ENCODE data around the gene ERMARD.

ERMARD gene

DNA sequence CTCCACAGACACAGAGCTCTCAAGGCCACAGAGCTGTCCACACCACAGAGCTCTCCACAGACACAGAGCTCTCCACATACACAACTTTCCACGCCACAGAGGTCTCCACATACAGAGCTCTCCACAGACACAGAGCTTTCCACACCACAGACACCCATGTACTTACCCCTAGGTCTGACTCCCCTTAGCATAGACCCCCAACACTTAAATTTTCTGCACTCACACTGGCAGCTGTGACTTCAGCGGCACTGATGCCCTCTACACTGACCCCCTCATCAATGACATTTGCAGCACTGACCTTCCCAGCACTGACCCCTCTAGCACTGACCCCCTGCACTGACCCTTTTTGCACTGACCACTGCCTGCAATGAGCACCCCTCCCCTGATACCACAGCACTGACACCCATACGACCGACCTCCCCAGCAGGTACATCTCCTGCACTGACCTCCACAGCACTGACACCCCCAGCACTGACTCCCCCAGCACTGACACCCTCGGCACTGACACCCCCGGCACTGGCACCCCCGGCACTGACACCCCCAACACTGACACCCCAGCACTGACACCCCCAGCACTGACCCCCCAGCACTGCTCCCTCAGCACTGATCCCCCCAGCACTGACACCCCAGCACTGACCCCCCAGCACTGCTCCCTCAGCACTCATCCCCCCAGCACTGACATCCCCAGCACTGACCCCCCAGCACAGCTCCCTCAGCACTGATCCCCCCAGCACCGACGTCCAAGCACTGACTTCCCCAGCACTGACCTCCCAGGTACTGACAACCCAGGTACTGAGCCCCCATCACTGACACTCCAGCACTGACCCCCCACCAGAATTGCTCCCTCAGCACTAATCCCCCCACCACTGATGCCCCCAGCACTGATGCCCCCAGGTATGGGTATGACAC, 56.5 kb downstream of the ERMARD start:
- Histone ChIP-seq H3K9ac (no peak overlapping the region), H4K20me1 (peaks cover 0 to 77% (median 40%) of the 10 kb centered on the region in 11 experiments; a peak in 18 of 22 replicates), H3K4me1 (peaks cover 9 to 36% (median 26%) of the 10 kb centered on the region in 10 experiments), H3K27me3 (peaks cover 86 to 100% (median 99%) of the 10 kb centered on the region in 11 experiments), H3K4me3 (no peak overlapping the region), H3K4me2 (no peak overlapping the region), H3K9me3 (replicated peaks in 1 of 11) (no peaks in the 10 kb centered on the region), H3K36me3 (no peaks in the 10 kb centered on the region), H3K27ac (no peak overlapping the region)
- no peak for TF ChIP-seq Cebpa-rat (IDR thresholded peaks at IDR 0.05)

DNA sequence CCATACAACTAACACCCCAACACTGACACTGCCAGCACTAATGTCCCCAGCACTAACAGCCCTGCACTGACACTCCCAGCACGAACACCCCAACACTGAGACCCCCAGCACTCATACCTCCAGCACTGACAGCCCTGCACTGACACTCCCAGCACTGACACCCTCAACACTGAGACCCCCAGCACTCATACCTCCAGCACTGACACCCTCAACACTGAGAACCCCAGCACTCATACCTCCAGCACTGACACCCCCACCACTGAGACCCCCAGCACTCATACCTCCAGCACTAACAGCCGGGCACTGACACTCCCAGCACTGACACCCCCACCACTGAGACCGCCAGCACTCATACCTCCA, 57.2 kb downstream of the ERMARD start:
- Histone ChIP-seq H3K4me1 (peaks cover 3 to 30% (median 19%) of the 10 kb centered on the region in 10 experiments), H3K27ac (no peak overlapping the region), H3K36me3 (no peaks in the 10 kb centered on the region), H4K20me1 (peaks cover 0 to 71% (median 35%) of the 10 kb centered on the region in 11 experiments; a peak in 18 of 22 replicates), H3K4me3 (no peak overlapping the region), H3K9ac (no peak overlapping the region), H3K4me2 (no peak overlapping the region), H3K9me3 (replicated peaks in 1 of 11) (peaks cover 0 to 2% (median under 1%) of the 10 kb centered on the region in 11 experiments; a peak in 5 of 22 replicates), H3K27me3 (peaks cover 85 to 100% (median 100%) of the 10 kb centered on the region in 11 experiments)
- no peak for TF ChIP-seq Cebpa-rat (IDR thresholded peaks at IDR 0.05)

GRCh38 chr6:169809386-169809785, 58.0 kb downstream of the ERMARD start:
- Histone ChIP-seq H3K36me3 (no peaks in the 10 kb centered on the region), H3K27me3 (peaks cover 80 to 100% (median 99%) of the 10 kb centered on the region in 11 experiments), H3K4me3 (no peak overlapping the region), H3K9me3 (replicated peaks in 1 of 11) (peaks cover 7 to 10% (median 8%) of the 10 kb centered on the region in 11 experiments), H3K4me1 (peaks cover 0 to 22% (median 12%) of the 10 kb centered on the region in 10 experiments; a peak in 13 of 20 replicates), H3K9ac (no peak overlapping the region), H3K27ac (no peak overlapping the region), H3K4me2 (no peak overlapping the region), H4K20me1 (peaks cover 0 to 63% (median 27%) of the 10 kb centered on the region in 11 experiments; a peak in 17 of 22 replicates)
- TF ChIP-seq Cebpa-rat (IDR thresholded peaks at IDR 0.05) = no peak

GRCh38 chr6:169810066-169810989, 58.9 kb downstream of the ERMARD start:
- no peaks in the 10 kb centered on the region for H3K36me3 ChIP-seq
- peaks cover 71 to 92% (median 90%) of the 10 kb centered on the region in 11 experiments for H3K27me3 ChIP-seq
- H4K20me1 ChIP-seq = peaks cover 0 to 53% (median 20%) of the 10 kb centered on the region in 11 experiments; a peak in 17 of 22 replicates
- H3K4me2 ChIP-seq = no peak overlapping the region
- no peak for TF ChIP-seq Cebpa-rat (IDR thresholded peaks at IDR 0.05)
- H3K4me1 ChIP-seq = peaks cover 0 to 13% (median 7%) of the 10 kb centered on the region in 10 experiments; a peak in 12 of 20 replicates
- peaks cover 10 to 20% (median 18%) of the 10 kb centered on the region in 11 experiments for H3K9me3 ChIP-seq (replicated peaks in 1 of 11)
- no peak overlapping the region for H3K9ac ChIP-seq
- no peak overlapping the region for H3K4me3 ChIP-seq
- H3K27ac ChIP-seq = no peak overlapping the region

- Histone ChIP-seq H3K27ac (no peak overlapping the region), H3K36me3 (no peaks in the 10 kb centered on the region), H3K4me1 (peaks cover 0 to 7% (median 1%) of the 10 kb centered on the region in 10 experiments; a peak in 5 of 20 replicates), H3K4me3 (no peak overlapping the region), H3K4me2 (no peak overlapping the region), H4K20me1 (peaks cover 0 to 46% (median 15%) of the 10 kb centered on the region in 11 experiments; a peak in 14 of 22 replicates), H3K9me3 (replicated peaks in 1 of 11) (peaks cover 16 to 27% (median 25%) of the 10 kb centered on the region in 11 experiments), H3K9ac (no peak overlapping the region), H3K27me3 (peaks cover 63 to 89% (median 83%) of the 10 kb centered on the region in 11 experiments)
- no peak for TF ChIP-seq Cebpa-rat (IDR thresholded peaks at IDR 0.05)
Measured at GRCh38 chr6:169811072-169811471, 59.6 kb downstream of the ERMARD start.

GRCh38 chr6:169811521-169812256, 60.3 kb downstream of the ERMARD start:
- TF ChIP-seq Cebpa-rat (IDR thresholded peaks at IDR 0.05) = no peak
- Histone ChIP-seq H3K4me1 (peaks cover 0 to under 1% (median 0%) of the 10 kb centered on the region in 10 experiments; a peak in 1 of 20 replicates), H3K4me2 (no peak overlapping the region), H3K9me3 (replicated peaks in 1 of 11) (peaks cover 22 to 33% (median 31%) of the 10 kb centered on the region in 11 experiments), H3K9ac (no peak overlapping the region), H3K27me3 (peaks cover 57 to 82% (median 77%) of the 10 kb centered on the region in 11 experiments), H3K36me3 (no peaks in the 10 kb centered on the region), H3K4me3 (no peak overlapping the region), H4K20me1 (peaks cover 0 to 40% (median 9%) of the 10 kb centered on the region in 11 experiments; a peak in 13 of 22 replicates), H3K27ac (no peak overlapping the region)

- H3K4me2 ChIP-seq = no peak overlapping the region
- no peak for TF ChIP-seq Cebpa-rat (IDR thresholded peaks at IDR 0.05)
- peaks cover 51 to 82% (median 74%) of the 10 kb centered on the region in 11 experiments for H3K27me3 ChIP-seq
- peaks cover 25 to 38% (median 36%) of the 10 kb centered on the region in 11 experiments for H3K9me3 ChIP-seq (replicated peaks in 1 of 11)
- peaks cover 0 to 36% (median 9%) of the 10 kb centered on the region in 11 experiments; a peak in 11 of 22 replicates for H4K20me1 ChIP-seq
- no peak overlapping the region for H3K4me3 ChIP-seq
- no peak overlapping the region for H3K9ac ChIP-seq
- no peaks in the 10 kb centered on the region for H3K4me1 ChIP-seq
- H3K36me3 ChIP-seq = no peaks in the 10 kb centered on the region
- no peak overlapping the region for H3K27ac ChIP-seq
Measured at GRCh38 chr6:169812257-169812644, 60.8 kb downstream of the ERMARD start.

GRCh38 chr6:169813969-169814368, 62.5 kb downstream of the ERMARD start:
- Histone ChIP-seq H3K27me3 (peaks cover 37 to 81% (median 69%) of the 10 kb centered on the region in 11 experiments), H3K27ac (no peak overlapping the region), H3K9ac (no peak overlapping the region), H3K9me3 (replicated peaks in 1 of 11) (peaks cover 25 to 41% (median 36%) of the 10 kb centered on the region in 11 experiments), H3K36me3 (no peaks in the 10 kb centered on the region), H3K4me1 (no peaks in the 10 kb centered on the region), H3K4me3 (no peak overlapping the region), H4K20me1 (peaks cover 0 to 24% (median 5%) of the 10 kb centered on the region in 11 experiments; a peak in 10 of 22 replicates), H3K4me2 (no peak overlapping the region)
- TF ChIP-seq Cebpa-rat (IDR thresholded peaks at IDR 0.05) = no peak
